H9 (cell line): ENCODE results near the gene KIRREL3. TPM values are rescaled to one million over a fixed set of nuclear protein-coding genes. Genes with fewer than 3 reads are reported as not detected.

Source experiments
- DNase-seq: peaks from one replicate; pipeline ENCODE4 v3.0.0-alpha.2; 2017
- H2AFZ ChIP-seq: one replicate; pipeline ENCODE4 v1.6.1; 2013; ENCODE audit warnings: mild to moderate bottlenecking, low read length, control low read depth, moderate library complexity
- H2AK5ac ChIP-seq: 2 replicates; pipeline ENCODE4 v1.6.1; 2013; ENCODE audit warnings: low read length, control low read depth, mixed read lengths; ENCODE audit not compliant: insufficient read length
- H2BK120ac ChIP-seq: one replicate; pipeline ENCODE4 v1.6.1; 2013; ENCODE audit warnings: low read depth, mild to moderate bottlenecking, low read length, control low read depth, inconsistent platforms; ENCODE audit not compliant: poor library complexity, severe bottlenecking
- H2BK12ac ChIP-seq: 2 replicates; pipeline ENCODE4 v1.6.1; 2013; ENCODE audit warnings: low read length, control low read depth, mixed read lengths, low read depth; ENCODE audit not compliant: insufficient read length
- H2BK15ac ChIP-seq: 2 replicates; pipeline ENCODE4 v1.6.1; 2013; ENCODE audit warnings: low read depth, low read length, control low read depth
- H2BK20ac ChIP-seq: one replicate; pipeline ENCODE4 v1.6.1; 2013; ENCODE audit warnings: low read depth, mild to moderate bottlenecking, low read length, control low read depth, inconsistent platforms; ENCODE audit not compliant: poor library complexity, severe bottlenecking
- H2BK5ac ChIP-seq: 2 replicates; pipeline ENCODE4 v1.6.1; 2013; ENCODE audit warnings: low read length, control low read depth, mixed read lengths; ENCODE audit not compliant: insufficient read length
- H3K14ac ChIP-seq: 2 replicates; pipeline ENCODE4 v1.6.1; 2013; ENCODE audit warnings: low read length, control low read depth; ENCODE audit not compliant: insufficient read depth
- H3K18ac ChIP-seq: 2 replicates; pipeline ENCODE4 v1.6.1; 2013; ENCODE audit warnings: low read depth, mild to moderate bottlenecking, mixed read lengths, low read length, control low read depth; ENCODE audit not compliant: insufficient read length
- H3K23ac ChIP-seq: 2 replicates; pipeline ENCODE4 v1.6.1; 2013; ENCODE audit warnings: low read length, control low read depth, mixed read lengths, low read depth; ENCODE audit not compliant: insufficient read length
- H3K23me2 ChIP-seq: 2 replicates; pipeline ENCODE4 v1.6.1; 2013; ENCODE audit warnings: low read depth, mild to moderate bottlenecking, mixed read lengths, low read length, control low read depth; ENCODE audit not compliant: insufficient read length, poor library complexity, severe bottlenecking
- H3K27ac ChIP-seq: 2 replicates; pipeline ENCODE4 v1.5.1; 2013; ENCODE audit warnings: low read length, control low read depth, mixed read lengths, low read depth; ENCODE audit not compliant: insufficient read length
- H3K27me3 ChIP-seq: 2 replicates; pipeline ENCODE4 v1.6.1; 2013; ENCODE audit warnings: low read length, control low read depth, inconsistent platforms; ENCODE audit not compliant: insufficient read depth
- H3K4ac ChIP-seq: 2 replicates; pipeline ENCODE4 v1.6.1; 2013; ENCODE audit warnings: low read depth, mild to moderate bottlenecking, control low read depth, inconsistent platforms, low read length, moderate library complexity
- H3K4me1 ChIP-seq: 2 replicates; pipeline ENCODE4 v1.6.1; 2013; ENCODE audit warnings: low read length, control low read depth, inconsistent platforms; ENCODE audit not compliant: insufficient read depth
- H3K4me2 ChIP-seq: 2 replicates; pipeline ENCODE4 v1.6.1; 2013; ENCODE audit warnings: low read length, control low read depth, mixed read lengths; ENCODE audit not compliant: insufficient read length, insufficient read depth
- H3K56ac ChIP-seq: 2 replicates; pipeline ENCODE4 v1.6.1; 2013; ENCODE audit warnings: low read depth, mild to moderate bottlenecking, mixed read lengths, low read length, control low read depth; ENCODE audit not compliant: insufficient read length
- H3K79me1 ChIP-seq: 2 replicates; pipeline ENCODE4 v1.6.1; 2013; ENCODE audit warnings: low read depth, mild to moderate bottlenecking, moderate library complexity, low read length, control low read depth, inconsistent platforms; ENCODE audit not compliant: insufficient read depth, poor library complexity, severe bottlenecking
- H3K79me2 ChIP-seq: 2 replicates; pipeline ENCODE4 v1.6.1; 2013; ENCODE audit warnings: low read length, control low read depth, inconsistent platforms; ENCODE audit not compliant: insufficient read depth
- H3K9ac ChIP-seq: 2 replicates; pipeline ENCODE4 v1.6.1; 2013; ENCODE audit warnings: low read length, control low read depth, mixed read lengths; ENCODE audit not compliant: insufficient read length; ENCODE audit errors: extremely low read depth
- H3K9me3 ChIP-seq: one replicate; pipeline ENCODE4 v1.6.1; 2013; ENCODE audit warnings: low read depth, low read length, inconsistent platforms; ENCODE audit not compliant: control insufficient read depth
- H3T11ph ChIP-seq: one replicate; pipeline ENCODE4 v1.6.1; 2013; ENCODE audit warnings: mild to moderate bottlenecking, low read length, control low read depth, inconsistent platforms
- H4K20me1 ChIP-seq: one replicate; pipeline ENCODE4 v1.6.1; 2013; ENCODE audit not compliant: control insufficient read depth, insufficient read length, insufficient read depth
- H4K5ac ChIP-seq: 2 replicates; pipeline ENCODE4 v1.6.1; 2013; ENCODE audit warnings: low read depth, mild to moderate bottlenecking, mixed read lengths, low read length, control low read depth; ENCODE audit not compliant: insufficient read length
- H4K8ac ChIP-seq: replicated peaks from 2 replicates; pipeline ENCODE4 v1.6.1; 2013; ENCODE audit warnings: low read length, control low read depth, mixed read lengths, low read depth; ENCODE audit not compliant: insufficient read length
- H4K91ac ChIP-seq: 2 replicates; pipeline ENCODE4 v1.6.1; 2013; ENCODE audit warnings: low read depth, mild to moderate bottlenecking, moderate library complexity, mixed read lengths, low read length, control low read depth; ENCODE audit not compliant: insufficient read length
- H3K27ac Mint-ChIP-seq, 3 experiments: 2 replicates in 2 of 3; 3 replicates in 1 of 3; pipeline ENCODE4 v1.8.0; 2020 to 2021; ENCODE audit warnings: mixed read lengths in 3 of 3, mild to moderate bottlenecking in 1 of 3, moderate library complexity in 1 of 3
- H3K27me3 Mint-ChIP-seq: 2 replicates; pipeline ENCODE4 v1.8.0; 2021; ENCODE audit warnings: low read depth, mild to moderate bottlenecking, moderate library complexity, mixed read lengths
- H3K36me3 Mint-ChIP-seq, 3 experiments: 2 replicates in 2 of 3; 3 replicates in 1 of 3; pipeline ENCODE4 v1.8.0; 2020 to 2021; ENCODE audit warnings: low read depth in 3 of 3, mixed read lengths in 3 of 3; ENCODE audit not compliant: insufficient read depth in 1 of 3
- H3K4me1 Mint-ChIP-seq, 2 experiments: 2 replicates each; pipeline ENCODE4 v1.8.0; 2020; ENCODE audit warnings: mixed read lengths in 2 of 2
- H3K4me3 Mint-ChIP-seq, 2 experiments: 2 replicates in 1 of 2; 3 replicates in 1 of 2; pipeline ENCODE4 v1.8.0; 2020 to 2021; ENCODE audit warnings: mild to moderate bottlenecking in 2 of 2, mixed read lengths in 2 of 2, moderate library complexity in 1 of 2
- H3K9me3 Mint-ChIP-seq, 2 experiments: 2 replicates in 1 of 2; 3 replicates in 1 of 2; pipeline ENCODE4 v1.8.0; 2020; ENCODE audit warnings: mild to moderate bottlenecking in 2 of 2, mixed read lengths in 2 of 2, moderate library complexity in 1 of 2
- CTCF ChIP-seq: fragments of 200-600 bp; sonication (generic); conservative IDR thresholded peaks from 3 replicates; pipeline ENCODE4 v1.8.0; 2021; ENCODE audit warnings: antibody characterized with exemption, mild to moderate bottlenecking
- WGBS: extraction: QIAGEN DNeasy Blood & Tissue Kit; methylation state at CpG from one replicate; pipeline ENCODE4 v1.1.7; 2013; ENCODE audit warnings: missing lambda C conversion rate, low lambda C conversion rate, mixed read lengths; ENCODE audit not compliant: insufficient read length; ENCODE audit errors: extremely low coverage; 5-methylcytosine and 5-hydroxymethylcytosine counted together
- total RNA-seq: library from RNA; stranded (reverse); gene quantifications from 2 replicates; pipeline ENCODE4 v1.2.1, GENCODE V29; 2021

KIRREL3 gene
- total RNA-seq, 1 experiment from 2014 or later = 0.17 TPM

- no peak overlapping the region for H3K56ac ChIP-seq
- H4K8ac ChIP-seq = no peak overlapping the region
- no peak overlapping the region for H4K91ac ChIP-seq
- H3K14ac ChIP-seq = no peak overlapping the region
- H3K23me2 ChIP-seq = no peaks in the 10 kb centered on the region
- no peak overlapping the region for H3K9ac ChIP-seq
- no peak overlapping the region for H3K4me2 ChIP-seq
- H2BK120ac ChIP-seq = no peak overlapping the region
- peaks cover 5% of the 10 kb centered on the region; the same call in 1 of the 2 replicates for H3K4me1 ChIP-seq
- no peak overlapping the region for H3K18ac ChIP-seq
- H3K79me1 ChIP-seq = no peaks in the 10 kb centered on the region
- peaks cover 18 to 19% of the 10 kb centered on the region in 2 experiments for H3K4me1 Mint-ChIP-seq
- H3K36me3 Mint-ChIP-seq = no peaks in the 10 kb centered on the region; a peak in 1 of 7 replicates
- H4K20me1 ChIP-seq = no peaks in the 10 kb centered on the region
- H2BK15ac ChIP-seq = no peak overlapping the region
- H3K27me3 ChIP-seq = no peaks in the 10 kb centered on the region
- no peak overlapping the region for H2AFZ ChIP-seq
- no CpG with 5 or more reads among the region's 8 CpGs for WGBS
- H3K27ac Mint-ChIP-seq = no peak overlapping the region
- H3K9me3 Mint-ChIP-seq = no peaks in the 10 kb centered on the region
- no peak overlapping the region for H2BK12ac ChIP-seq
- no peaks in the 10 kb centered on the region for H3K9me3 ChIP-seq
- no peak overlapping the region for H3K27ac ChIP-seq
- H3K4ac ChIP-seq = no peak overlapping the region
- H3K79me2 ChIP-seq = no peaks in the 10 kb centered on the region
- H3K23ac ChIP-seq = no peak overlapping the region
- H3K4me3 Mint-ChIP-seq = no peak overlapping the region
- H2AK5ac ChIP-seq = no peak overlapping the region
- DNase-seq = no peak
- no peak overlapping the region for H4K5ac ChIP-seq
- H2BK20ac ChIP-seq = no peak overlapping the region
- H2BK5ac ChIP-seq = no peak overlapping the region
- H3T11ph ChIP-seq = no peak overlapping the region
- no peak for TF ChIP-seq CTCF
- peaks cover 14% of the 10 kb centered on the region for H3K27me3 Mint-ChIP-seq
Observed at GRCh38 chr11:126682590-126682989, 318.0 kb downstream of the KIRREL3 start.
